Heart right ventricle (tissue), 16 donors: ENCODE measurements around the gene EFNA1. TPM values are rescaled to one million over a fixed set of nuclear protein-coding genes. Genes with fewer than 3 reads are reported as not detected.

Experiments
- ATAC-seq, 8 donors: fragments of 200-7000 bp; cut with Tn5 transposase; one replicate each; pipeline ENCODE4 v1.9.1; 2020; ENCODE audit warnings: mild to moderate bottlenecking in 8 of 8, moderate library complexity in 8 of 8, moderate number of reproducible peaks in 1 of 8
- DNase-seq, 2 donors: peaks; one replicate each; pipeline ENCODE4 v3.0.0-alpha.2; 2020
- H3K27ac ChIP-seq, 10 donors: fragments of 200-600 bp; sonication (generic) in 2 of 10; one replicate each; pipeline versions ENCODE4 v1.5.0 to v1.8.0; 2020 to 2022; ENCODE audit warnings: mild to moderate bottlenecking in 3 of 10
- H3K27me3 ChIP-seq, 7 donors: fragments of 200-600 bp; one replicate each; pipeline ENCODE4 v1.8.0; 2021 to 2022; ENCODE audit warnings: mild to moderate bottlenecking in 2 of 7
- H3K36me3 ChIP-seq, 9 donors: fragments of 200-600 bp; sonication (generic) in 1 of 9; one replicate each; pipeline versions ENCODE4 v1.5.0 to v1.8.0; 2020 to 2022; ENCODE audit warnings: mild to moderate bottlenecking in 2 of 9
- H3K4me1 ChIP-seq, 9 donors: fragments of 200-600 bp; sonication (generic) in 1 of 9; one replicate each; pipeline versions ENCODE4 v1.5.0 to v1.8.0; 2020 to 2022; ENCODE audit warnings: mild to moderate bottlenecking in 4 of 9
- H3K4me3 ChIP-seq, 10 donors: fragments of 200-600 bp; sonication (generic) in 2 of 10; one replicate each; pipeline versions ENCODE4 v1.5.0 to v1.8.0; 2020 to 2022; ENCODE audit warnings: mild to moderate bottlenecking in 7 of 10, moderate library complexity in 2 of 10
- H3K9me3 ChIP-seq, 11 donors: fragments of 200-600 bp in 10 of 11; sonication (generic) in 2 of 11; one replicate each; pipeline versions ENCODE4 v1.5.0 to v1.8.0; 2013 to 2022; ENCODE audit warnings: mild to moderate bottlenecking in 2 of 11, control low read depth in 1 of 11, moderate library complexity in 1 of 11
- CTCF ChIP-seq, 9 donors: fragments of 200-600 bp; sonication (generic) in 2 of 9; IDR thresholded peaks; one replicate each; pipeline versions ENCODE4 v1.5.0 to v1.8.0; 2021 to 2022; ENCODE audit warnings: antibody characterized with exemption in 9 of 9, mild to moderate bottlenecking in 5 of 9, moderate library complexity in 1 of 9
- WGBS, 2 donors: extraction: QIAGEN DNeasy Blood & Tissue Kit; methylation state at CpG; one replicate each; pipeline ENCODE4 v1.1.7; 2013; ENCODE audit warnings: inconsistent platforms in 1 of 2; 5-methylcytosine and 5-hydroxymethylcytosine counted together
- intact Hi-C, 10 donors: fragments of 100-400 bp; cut with DNase I; formaldehyde crosslinking; loops; one replicate each; pipeline versions ENCODE4 v1.11.1 to v1.14.2; 2022
- polyA plus RNA-seq, 2 donors: library from polyadenylated mRNA; stranded (reverse); fragments of 200-250 nt; gene quantifications; one replicate each; pipeline ENCODE4 v1.2.3, GENCODE V29; 2013
- total RNA-seq, 10 donors: library from RNA; stranded (reverse); fragmentation: NEBNext Ultra II Directional in 3 of 10; extraction: Animal tissue kit (Norgen Biotek cat#: 25700) in 3 of 10; gene quantifications; one replicate each; pipeline versions ENCODE4 v1.2.1 to v1.2.4, GENCODE V29; 2021 to 2023
- donor health status: Arrhythmogenic right ventricular cardiomyopathy.
- donor health status: ischemic (EF 13 %, LVEDD 7.1; RV severe dilation, severe dysfunction).
- donor health status: healthy with polysubstance abuse.
- donor health status: DM: no; HTN: yes; CAD: no.
- donor health status: DM: no; HTN: no; CAD: no.
- donor health status: ischemic (EF 25% LVEDD 6.9; RV normal size, moderate dysfunction).
- donor health status: ischemic (EF 25% LVEDD 5.7; RV mildly dilated, moderate dysfunction).
- donor health status: healthy.
- donor health status: DM: yes; HTN: yes; CAD: no.
- donor health status: Ischemic cardiomyopathy.
- donor health status: ischemic (EF 35%, LVEDD 5.7; RV mildly dilated, moderate dysfunction).
- donor health status: nonischemic (EF 11% LVEDD 7.7; RV severe dilation, severe dysfunction).
- donor health status: DM: yes; HTN: yes; CAD: no.
- donor health status: PGD.
- donor health status: ischemic (EF 29% LVEDD 5.4; RV normal size, mild dysfunction).
- donor health status: nonischemic (EF 23%, LVEDD 6.1; RV moderate dilation, normal function).

EFNA1 gene
- total and polyA plus RNA-seq, 12 donors, result 28.9 to 104 (median 37.2) TPM

- TF ChIP-seq CTCF (IDR thresholded peaks at IDR 0.05), result no peak
- Histone ChIP-seq H3K36me3 (peaks cover 0 to 33% (median 26%) of the 10 kb centered on the region in 9 donors), H3K27me3 (peaks cover 0 to 55% (median 0%) of the 10 kb centered on the region in 7 donors), H3K27ac (peak overlapping the region; percentile 81 to 99 (median 94)), H3K4me1 (peaks cover 17 to 87% (median 68%) of the 10 kb centered on the region in 9 donors), H3K9me3 (no peaks in the 10 kb centered on the region), H3K4me3 (peak overlapping the region; percentile 47 to 93 (median 79))
- 8 to 23% methylated on average over 14 of the region's 14 CpGs for WGBS, 2 donors
- ATAC-seq (peak; percentile 9 to 69 (median 46)), DNase-seq (peak; percentile 28 to 77)
- intact Hi-C loops, result loop anchor here in 9 of 10 donors (2.0 to 5.0 kb wide), 5 partner anchors 34 to 42 kb away; no protein-coding TSS in a partner anchor
Observed at GRCh38 chr1:155128755-155129473, 1.2 kb downstream of the EFNA1 start.

- peaks cover 0 to 48% (median 0%) of the 10 kb centered on the region in 7 donors for H3K27me3 ChIP-seq
- no peak for ATAC-seq
- 12 to 24% methylated on average over 6 of the region's 6 CpGs for WGBS, 2 donors
- no peak for DNase-seq
- H3K27ac ChIP-seq, result peak overlapping the region; percentile 81 to 99 (median 94)
- no peak for TF ChIP-seq CTCF (IDR thresholded peaks at IDR 0.05)
- peaks cover 20 to 89% (median 83%) of the 10 kb centered on the region in 9 donors for H3K4me1 ChIP-seq
- H3K36me3 ChIP-seq, result peaks cover 0 to 44% (median 29%) of the 10 kb centered on the region in 9 donors
- intact Hi-C loops, result loop anchor here in 1 of 10 donors (5.0 kb wide), 1 partner anchor 38 kb away; no protein-coding TSS in a partner anchor
- no peaks in the 10 kb centered on the region for H3K9me3 ChIP-seq
- peak overlapping the region; percentile 47 to 93 (median 79) for H3K4me3 ChIP-seq
Observed at GRCh38 chr1:155130272-155131006, 2.8 kb downstream of the EFNA1 start.

- TF ChIP-seq CTCF (IDR thresholded peaks at IDR 0.05), result no peak
- DNase-seq (peak in 1 of 2 donors; percentile 54), ATAC-seq (peak in 1 of 8 donors; percentile 6)
- H3K27me3 ChIP-seq, result peaks cover 0 to 39% (median 0%) of the 10 kb centered on the region in 7 donors
- WGBS, 2 donors, result 51 to 53% methylated on average over 8 of the region's 8 CpGs
- peaks cover 12 to 84% (median 77%) of the 10 kb centered on the region in 9 donors for H3K4me1 ChIP-seq
- peak overlapping the region in 9 of 10 donors; percentile 59 to 93 (median 85) for H3K4me3 ChIP-seq
- intact Hi-C loops, result loop anchor here in 1 of 10 donors (5.0 kb wide), 1 partner anchor 39 kb away; no protein-coding TSS in a partner anchor
- H3K36me3 ChIP-seq, result peaks cover 0 to 44% (median 29%) of the 10 kb centered on the region in 9 donors
- H3K27ac ChIP-seq, result peak overlapping the region; percentile 81 to 99 (median 94)
- H3K9me3 ChIP-seq, result no peaks in the 10 kb centered on the region
Observed at GRCh38 chr1:155131285-155131684, 3.6 kb downstream of the EFNA1 start.

GRCh38 chr1:155131856-155132255 is 4.2 kb downstream of the EFNA1 start:
- TF ChIP-seq CTCF (IDR thresholded peaks at IDR 0.05), result no peak
- ATAC-seq, result no peak
- Histone ChIP-seq H3K36me3 (peaks cover 0 to 44% (median 29%) of the 10 kb centered on the region in 9 donors), H3K27ac (peak overlapping the region; percentile 81 to 99 (median 94)), H3K9me3 (no peaks in the 10 kb centered on the region), H3K27me3 (peaks cover 0 to 33% (median 0%) of the 10 kb centered on the region in 7 donors), H3K4me1 (peaks cover 12 to 84% (median 75%) of the 10 kb centered on the region in 9 donors), H3K4me3 (peak overlapping the region in 6 of 10 donors; percentile 68 to 93 (median 86))
- DNase-seq, result no peak
- 48 to 51% methylated on average over 2 of the region's 2 CpGs for whole genome bisulfite sequencing, 2 donors
- intact Hi-C loops, result loop anchor here in 1 of 10 donors (5.0 kb wide), 1 partner anchor 40 kb away; no protein-coding TSS in a partner anchor
